Head of caudate nucleus (tissue), 42 donors: ENCODE measurements around the gene ITPR1.

Experiments
- DNase-seq, 42 donors: peaks; one replicate each; pipeline versions ENCODE4 v3.0.0 to v3.0.0-alpha.2; 2020 to 2021; ENCODE audit warnings: mixed read lengths in 7 of 42
- intact Hi-C: fragments of 100-400 bp; cut with DNase I; formaldehyde crosslinking; loops from one replicate; pipeline ENCODE4 v1.15.0; 2022

The ITPR1 gene

GRCh38 chr3:4551051-4551711 is 58.0 kb downstream of the ITPR1 start:
- DNase-seq = no peak
- intact Hi-C loops = no loop called here

GRCh38 chr3:4551794-4552442 is 58.8 kb downstream of the ITPR1 start:
- no peak for DNase-seq
- intact Hi-C loops = no loop called here

- intact Hi-C loops = no loop called here
- DNase-seq = no peak
These were observed 59.7 kb downstream of the ITPR1 start for GRCh38 chr3:4552811-4553210.

- intact Hi-C loops = no loop called here
- no peak for DNase-seq
These were observed 68.5 kb downstream of the ITPR1 start for GRCh38 chr3:4561661-4562060.

GRCh38 chr3:4562595-4562994 is 69.4 kb downstream of the ITPR1 start:
- DNase-seq = no peak
- intact Hi-C loops = no loop called here

- intact Hi-C loops = no loop called here
- no peak for DNase-seq
These were observed 71.1 kb downstream of the ITPR1 start for GRCh38 chr3:4564270-4564669.

- DNase-seq = no peak
- intact Hi-C loops = no loop called here
These were observed 71.9 kb downstream of the ITPR1 start for GRCh38 chr3:4564928-4565586.

- no peak for DNase-seq
- intact Hi-C loops = no loop called here
These were observed 72.8 kb downstream of the ITPR1 start for GRCh38 chr3:4565809-4566501.

GRCh38 chr3:4568841-4569240 is 75.7 kb downstream of the ITPR1 start:
- DNase-seq = no peak
- intact Hi-C loops = no loop called here

- intact Hi-C loops = no loop called here
- peak in 1 of 42 donors; percentile 13 for DNase-seq
These were observed 77.9 kb downstream of the ITPR1 start for GRCh38 chr3:4570840-4571621.

- no peak for DNase-seq
- intact Hi-C loops = no loop called here
These were observed 78.7 kb downstream of the ITPR1 start for GRCh38 chr3:4571690-4572334.

- intact Hi-C loops = no loop called here
- no peak for DNase-seq
These were observed 80.0 kb downstream of the ITPR1 start for GRCh38 chr3:4573153-4573552.

- peak in 9 of 42 donors; percentile 24 to 68 (median 46) for DNase-seq
- intact Hi-C loops = no loop called here
These were observed 81.3 kb downstream of the ITPR1 start for GRCh38 chr3:4574426-4574965.

- DNase-seq = no peak
- intact Hi-C loops = no loop called here
These were observed 82.2 kb downstream of the ITPR1 start for GRCh38 chr3:4575381-4575780.

GRCh38 chr3:4577721-4578120 is 84.6 kb downstream of the ITPR1 start:
- no peak for DNase-seq
- intact Hi-C loops = no loop called here

- intact Hi-C loops = no loop called here
- DNase-seq = peak in 26 of 42 donors; percentile 13 to 68 (median 34)
These were observed 87.4 kb downstream of the ITPR1 start for GRCh38 chr3:4580346-4581123.

- no peak for DNase-seq
- intact Hi-C loops = no loop called here
These were observed 87.9 kb downstream of the ITPR1 start for GRCh38 chr3:4581124-4581424.

GRCh38 chr3:4581498-4581897 is 88.3 kb downstream of the ITPR1 start:
- DNase-seq = no peak
- intact Hi-C loops = no loop called here
